ENCODE results near the gene HSD3B2.

HSD3B2 gene

DNA sequence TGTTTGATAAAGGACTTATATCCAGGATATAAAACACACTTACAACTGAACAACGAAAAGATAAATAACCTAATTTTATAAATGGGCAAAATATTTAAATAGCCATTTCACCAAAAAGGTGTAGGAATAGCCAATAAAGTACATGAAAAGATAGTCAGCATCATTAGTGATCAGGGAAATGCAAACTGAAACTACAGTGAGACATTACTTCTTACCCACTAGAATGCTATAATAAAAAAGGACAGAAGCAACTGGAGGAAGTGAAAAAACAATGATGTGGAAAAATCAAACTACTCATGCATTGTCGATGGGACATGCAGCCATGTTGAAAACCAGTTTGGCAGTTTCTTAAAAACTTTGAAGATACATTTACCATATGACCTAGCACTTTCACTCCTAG lies 48.6 kb downstream of the HSD3B2 start:
- DNase-seq (ENCODE audit: low spot score): no peak

DNA sequence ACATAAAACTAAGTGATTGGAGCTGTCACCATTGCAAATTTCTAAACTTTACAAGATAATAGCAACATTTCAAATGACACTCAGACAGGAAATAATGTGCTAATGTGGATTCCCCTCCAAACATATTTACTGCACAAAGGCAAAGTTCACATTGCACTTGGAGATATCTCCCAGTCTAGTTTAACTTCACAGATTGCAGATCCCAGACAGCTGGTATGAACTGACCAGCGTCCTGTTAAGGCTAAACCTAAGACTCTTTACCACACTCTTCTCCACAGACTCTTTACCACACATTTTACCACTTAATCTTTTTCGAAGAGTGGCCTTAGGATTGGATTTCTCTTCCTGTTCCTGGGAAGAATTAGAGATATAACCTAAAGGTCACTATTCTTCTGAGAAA lies 51.5 kb downstream of the HSD3B2 start:
- DNase-seq (ENCODE audit: low spot score): no peak

DNA sequence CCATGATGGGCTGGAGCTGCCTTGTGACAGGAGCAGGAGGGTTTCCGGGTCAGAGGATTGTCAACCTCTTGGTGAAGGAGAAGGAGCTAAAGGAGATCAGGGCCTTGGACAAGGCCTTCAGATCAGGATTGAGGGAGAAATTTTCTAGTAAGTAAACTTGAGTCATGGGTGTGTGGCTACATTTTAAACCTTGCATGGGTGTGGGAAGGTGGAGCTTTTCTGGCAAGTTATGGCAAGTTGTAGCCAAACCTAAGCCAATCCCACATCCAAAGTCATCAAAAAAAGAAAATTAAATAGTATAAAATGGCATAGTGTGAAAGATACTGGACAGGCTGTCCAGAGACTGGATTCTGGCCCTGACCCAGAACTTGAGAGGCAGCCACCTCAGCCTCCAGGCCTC lies 52.3 kb downstream of the HSD3B2 start:
- no peak for DNase-seq (ENCODE audit: low spot score)

DNA sequence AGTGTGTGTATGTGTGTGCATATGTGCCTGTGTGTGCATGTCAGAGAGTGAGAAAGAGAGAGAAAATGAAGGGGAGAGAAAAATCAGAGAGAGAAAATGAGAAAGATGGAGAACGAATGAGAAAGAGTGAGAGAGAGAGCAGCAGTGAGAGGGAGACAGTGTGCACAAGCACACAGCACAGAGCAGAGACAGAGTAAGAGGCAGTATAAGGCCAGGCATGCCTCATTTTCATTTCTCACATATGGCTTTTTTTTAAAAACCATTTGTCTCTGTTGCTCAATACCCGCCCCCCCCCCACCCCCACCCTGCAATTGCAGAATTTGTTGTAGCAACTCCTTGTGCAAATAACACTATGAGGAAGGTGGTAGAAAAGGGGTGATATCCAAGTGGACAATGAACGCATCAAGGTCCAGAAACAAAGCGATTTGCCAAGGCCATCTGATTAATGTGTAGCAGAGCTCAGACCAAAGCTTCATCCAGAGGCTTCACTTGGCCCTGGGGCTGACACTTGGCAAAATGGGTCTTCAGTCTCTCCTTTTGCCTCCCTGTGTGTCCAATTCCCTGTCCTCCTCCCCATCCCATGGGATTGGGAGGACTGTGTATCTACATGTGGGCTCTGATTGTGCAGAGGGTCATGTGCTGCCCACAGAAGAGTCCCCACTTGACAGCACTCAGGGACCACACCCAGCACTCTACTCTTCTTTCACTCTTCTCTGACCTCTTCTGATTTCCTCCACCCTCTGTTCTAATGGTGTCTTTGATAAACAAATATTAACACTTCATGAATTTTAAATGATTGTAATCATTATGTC lies 53.1 kb downstream of the HSD3B2 start:
- DNase-seq (ENCODE audit: low spot score): no peak

DNA sequence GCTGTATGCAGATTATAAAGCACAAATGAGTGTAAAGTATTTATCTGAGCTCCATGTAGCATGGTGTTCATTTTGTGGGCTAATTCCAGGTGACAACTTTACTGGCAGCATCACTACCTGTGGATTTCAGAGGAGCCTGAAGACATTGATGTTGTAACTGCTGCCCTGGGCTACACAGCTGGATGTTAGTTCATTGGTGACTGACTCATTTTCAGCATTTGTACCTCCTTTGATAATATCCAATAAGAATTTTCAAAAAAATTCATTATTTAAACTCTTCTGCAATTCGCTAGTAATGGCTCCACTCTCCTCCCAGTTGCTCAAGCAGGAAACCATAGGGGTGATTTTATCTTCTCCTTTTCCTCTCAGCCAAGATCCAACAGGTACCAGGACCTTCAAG lies 54.8 kb downstream of the HSD3B2 start:
- DNase-seq (ENCODE audit: low spot score): no peak

DNA sequence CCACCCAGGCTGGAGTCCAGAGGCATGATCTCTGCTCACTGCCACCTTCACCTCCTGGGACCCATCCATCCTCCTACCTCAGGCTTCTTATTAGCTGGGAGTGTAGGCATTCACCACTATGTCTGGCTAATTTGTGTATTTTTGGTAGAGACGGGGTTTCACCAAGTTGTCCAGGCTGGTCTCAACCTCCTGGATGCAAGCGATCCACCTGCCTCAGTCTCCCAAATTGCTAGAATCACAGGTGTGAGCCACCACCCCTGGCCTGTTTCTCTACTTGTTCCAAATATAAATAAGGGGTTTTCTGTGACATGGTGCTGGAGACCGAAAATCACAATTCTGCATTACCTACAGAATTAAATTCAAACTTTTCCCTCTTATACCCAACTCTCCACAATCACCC lies 55.4 kb downstream of the HSD3B2 start:
- no peak for DNase-seq (ENCODE audit: low spot score)

DNA sequence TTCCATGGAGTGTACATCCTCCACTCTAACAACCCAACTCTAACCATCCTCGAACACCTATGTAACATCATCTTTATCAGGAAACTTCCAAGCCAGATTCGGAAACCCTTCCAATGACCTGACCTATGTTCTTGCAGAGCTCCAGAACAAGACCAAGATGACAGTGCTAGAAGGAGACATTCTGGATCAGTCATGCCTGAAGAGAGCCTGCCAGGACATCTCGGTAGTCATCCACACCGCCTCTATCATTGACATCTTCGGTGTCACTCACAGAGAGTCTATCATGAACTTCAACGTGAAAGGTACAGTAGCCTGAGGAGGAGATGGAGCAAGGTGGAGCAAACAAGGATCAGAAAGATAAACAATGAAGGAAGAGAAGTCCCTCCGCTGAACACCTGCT lies 56.0 kb downstream of the HSD3B2 start:
- DNase-seq (ENCODE audit: low spot score): no peak

DNA sequence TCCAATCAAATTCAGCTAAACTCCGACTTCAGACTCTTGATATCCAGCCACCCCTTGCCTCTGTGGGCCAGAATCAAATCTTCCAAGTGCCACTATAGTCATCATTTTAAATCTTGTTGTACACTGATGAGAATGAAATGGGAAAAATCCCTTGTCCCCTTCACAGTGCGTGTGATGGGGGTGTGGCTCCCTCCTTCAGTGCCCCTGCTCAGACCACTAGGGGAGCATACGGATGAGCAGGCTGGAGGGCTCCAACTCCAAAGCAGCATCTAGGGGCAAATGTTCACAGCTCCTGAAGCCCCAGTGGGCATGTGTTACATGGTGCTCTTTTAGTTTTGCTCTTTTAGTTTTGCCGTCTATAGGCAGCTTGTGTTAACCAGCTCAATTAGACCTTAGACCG lies 56.6 kb downstream of the HSD3B2 start:
- DNase-seq (ENCODE audit: low spot score): no peak

DNA sequence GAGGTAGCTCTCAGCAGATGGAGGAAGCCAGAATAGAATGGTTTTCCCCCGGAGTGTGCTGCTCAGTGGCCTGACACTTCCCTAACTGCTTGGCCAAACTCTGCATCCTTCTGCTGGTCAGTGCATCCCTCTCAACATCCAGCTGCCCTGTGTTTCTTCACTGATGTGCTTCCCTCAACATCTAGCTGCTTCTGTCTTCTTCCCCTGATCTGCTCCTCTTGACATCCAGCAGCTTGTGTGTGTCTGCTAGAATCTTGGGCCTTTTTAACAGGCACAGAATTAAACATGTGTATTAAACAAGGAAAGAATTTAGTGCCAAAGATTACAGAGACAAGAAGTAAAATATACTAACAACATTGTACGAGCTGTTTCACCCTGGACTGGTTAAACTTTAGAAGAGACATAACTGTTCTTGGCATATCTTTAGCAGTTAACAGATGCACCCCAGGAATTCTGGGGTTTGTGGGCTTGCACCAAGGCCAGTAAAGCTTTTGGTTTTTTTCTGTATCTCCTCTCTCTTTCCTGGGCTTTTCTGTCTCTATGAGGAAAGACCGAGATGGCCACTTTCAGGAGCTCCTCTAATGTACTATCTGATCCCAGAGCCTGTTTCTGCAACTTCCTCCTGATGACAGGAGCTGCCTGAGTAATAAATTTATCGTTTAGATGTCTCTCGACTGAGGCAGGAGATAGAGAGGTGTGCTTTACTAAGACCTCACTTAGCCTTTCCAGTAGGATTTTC lies 57.3 kb downstream of the HSD3B2 start:
- no peak for DNase-seq (ENCODE audit: low spot score)

Measured in globus pallidus (tissue), 1 donor.